Progenitor cell of endocrine pancreas (in vitro differentiated cells): ENCODE measurements around the gene PRUNE2. TPM values are rescaled to one million over a fixed set of nuclear protein-coding genes. Genes with fewer than 3 reads are reported as not detected.

ENCODE experiments used
- DNase-seq: peaks from one replicate; pipeline ENCODE4 v3.0.0; 2021; ENCODE audit warnings: low spot score; ENCODE audit not compliant: unreplicated experiment
- H3K27ac Mint-ChIP-seq: 2 replicates; pipeline ENCODE4 v1.8.0; 2021; ENCODE audit warnings: mild to moderate bottlenecking, moderate library complexity, mixed read lengths
- H3K27me3 Mint-ChIP-seq: 2 replicates; pipeline ENCODE4 v1.8.0; 2021; ENCODE audit warnings: mixed read lengths
- H3K36me3 Mint-ChIP-seq: 2 replicates; pipeline ENCODE4 v1.8.0; 2022; ENCODE audit warnings: mixed read lengths; ENCODE audit not compliant: insufficient read depth
- H3K4me1 Mint-ChIP-seq: 2 replicates; pipeline ENCODE4 v1.8.0; 2021; ENCODE audit warnings: low read depth, mixed read lengths
- H3K4me3 Mint-ChIP-seq: 2 replicates; pipeline ENCODE4 v1.8.0; 2021; ENCODE audit warnings: low read depth, mild to moderate bottlenecking, moderate library complexity, mixed read lengths
- H3K9me3 Mint-ChIP-seq: 2 replicates; pipeline ENCODE4 v1.8.0; 2021; ENCODE audit warnings: low read depth, mixed read lengths
- CTCF ChIP-seq: fragments of 200-600 bp; sonication (generic); IDR thresholded peaks from one replicate; pipeline ENCODE4 v1.5.0; 2021; ENCODE audit warnings: antibody characterized with exemption, mild to moderate bottlenecking; ENCODE audit not compliant: unreplicated experiment
- total RNA-seq: library from RNA; stranded (reverse); gene quantifications from 2 replicates; pipeline ENCODE4 v1.2.1, GENCODE V29; 2021

Gene PRUNE2
- total RNA-seq, 1 donor from 2014 or later = 5.6 TPM

GRCh38 chr9:76932757-76933156 lies 26.8 kb upstream of the PRUNE2 start:
- H3K27me3 Mint-ChIP-seq = peaks cover 11% of the 10 kb centered on the region
- DNase-seq = no peak
- no peaks in the 10 kb centered on the region for H3K9me3 Mint-ChIP-seq
- no peaks in the 10 kb centered on the region for H3K4me1 Mint-ChIP-seq
- H3K4me3 Mint-ChIP-seq = no peak overlapping the region
- no peaks in the 10 kb centered on the region for H3K36me3 Mint-ChIP-seq
- no peak overlapping the region for H3K27ac Mint-ChIP-seq
- TF ChIP-seq CTCF = no peak

GRCh38 chr9:76932265-76932664 lies 26.4 kb upstream of the PRUNE2 start:
- no peaks in the 10 kb centered on the region for H3K36me3 Mint-ChIP-seq
- no peak for TF ChIP-seq CTCF
- H3K4me1 Mint-ChIP-seq = no peaks in the 10 kb centered on the region
- DNase-seq = no peak
- no peaks in the 10 kb centered on the region for H3K9me3 Mint-ChIP-seq
- H3K27me3 Mint-ChIP-seq = peaks cover 13% of the 10 kb centered on the region
- H3K27ac Mint-ChIP-seq = no peak overlapping the region
- H3K4me3 Mint-ChIP-seq = no peak overlapping the region

- DNase-seq = no peak
- H3K4me3 Mint-ChIP-seq = no peak overlapping the region
- H3K4me1 Mint-ChIP-seq = no peaks in the 10 kb centered on the region
- peaks cover 28% of the 10 kb centered on the region for H3K27me3 Mint-ChIP-seq
- no peak for TF ChIP-seq CTCF
- no peaks in the 10 kb centered on the region for H3K36me3 Mint-ChIP-seq
- no peak overlapping the region for H3K27ac Mint-ChIP-seq
- peaks cover 3% of the 10 kb centered on the region for H3K9me3 Mint-ChIP-seq
These were observed 21.8 kb upstream of the PRUNE2 start for GRCh38 chr9:76927540-76928240.

- Mint-ChIP-seq H3K4me1 (no peaks in the 10 kb centered on the region), H3K36me3 (no peaks in the 10 kb centered on the region), H3K9me3 (peaks cover 3% of the 10 kb centered on the region), H3K27me3 (peaks cover 23% of the 10 kb centered on the region), H3K4me3 (no peak overlapping the region), H3K27ac (no peak overlapping the region)
- TF ChIP-seq CTCF = no peak
- DNase-seq = no peak
These were observed 20.9 kb upstream of the PRUNE2 start for GRCh38 chr9:76926846-76927245.

- Mint-ChIP-seq H3K9me3 (peaks cover 3% of the 10 kb centered on the region), H3K27ac (no peak overlapping the region), H3K27me3 (peaks cover 28% of the 10 kb centered on the region), H3K4me3 (no peak overlapping the region), H3K36me3 (no peaks in the 10 kb centered on the region), H3K4me1 (no peaks in the 10 kb centered on the region)
- no peak for TF ChIP-seq CTCF
- no peak for DNase-seq
These were observed 20.4 kb upstream of the PRUNE2 start for GRCh38 chr9:76926324-76926741.
